ENCODE data around the gene KY.

- TF ChIP-seq CTCF (IDR thresholded peaks at IDR 0.05): no peak
- no peak for TF ChIP-seq POLR2A (IDR thresholded peaks at IDR 0.05)
- no peak for TF ChIP-seq POLR2AphosphoS5 (IDR thresholded peaks at IDR 0.05)
Measured at GRCh38 chr3:134601539-134602439, 49.0 kb downstream of the KY start.

All from breast epithelium (tissue), 3 donors.